HCT116 (cell line): ENCODE results near the gene TGM6. TPM values are rescaled to one million over a fixed set of nuclear protein-coding genes. Genes with fewer than 3 reads are reported as not detected.

Experiments used
- ATAC-seq: fragments of 200-7000 bp; cut with Tn5 transposase; 2 replicates; pipeline ENCODE4 v1.9.1; 2020; ENCODE audit warnings: mild to moderate bottlenecking, moderate library complexity
- BruUV-seq: library from RNA; stranded (reverse); fragments of 400-500 nt; replicated peaks from 2 replicates; lab custom pipeline; 2021; lab: Mats Ljungman, UMichigan
- CTCF ChIA-PET: fragments of 300-600 bp; sonication (Branson Sonifier 250); formaldehyde crosslinking; loops from one replicate; lab custom pipeline; 2021; ENCODE audit warnings: antibody characterized with exemption; lab: Charles Lee
- POLR2A ChIA-PET: fragments of 300-600, 350-600 bp; sonication (Branson Sonifier 250); formaldehyde crosslinking; loops from one replicate; lab custom pipeline; 2021; ENCODE audit warnings: antibody characterized with exemption; lab: Charles Lee
- RAD21 ChIA-PET, 2 experiments: fragments of 300-600 bp; sonication (Branson Sonifier 250); formaldehyde crosslinking; loops; one replicate each; lab custom pipeline; 2023; ENCODE audit warnings: low total read pairs in 2 of 2; ENCODE audit not compliant: uncharacterized antibody in 2 of 2, unreplicated experiment in 2 of 2, low non-redundant PET in 1 of 2; lab: Charles Lee
- DNase-seq: peaks from one replicate; pipeline ENCODE4 v3.0.0-alpha.2; 2010; ENCODE audit warnings: low read depth, low spot score
- H2AFZ ChIP-seq: fragments of 200-600 bp; shearing (Covaris generic), sonication (generic); 2 replicates; pipeline ENCODE4 v1.6.1; 2017; ENCODE audit warnings: low read depth, mixed run types, mixed read lengths, antibody characterized with exemption, low read length; ENCODE audit not compliant: poor library complexity, severe bottlenecking
- H3K27ac ChIP-seq: 2 replicates; pipeline ENCODE4 v1.5.1; 2012; ENCODE audit warnings: low read depth, low read length
- H3K27me3 ChIP-seq: fragments of 200-600 bp; sonication (generic); 2 replicates; pipeline ENCODE4 v1.6.1; 2016; ENCODE audit warnings: mixed run types, low read length, mixed read lengths; ENCODE audit not compliant: insufficient read depth
- H3K36me3 ChIP-seq, 2 experiments: fragments of 200-500 bp in 1 of 2; fragments of 200-600 bp in 1 of 2; sonication (Bioruptor generic) in 1 of 2; sonication (generic) in 1 of 2; 2 replicates each; pipeline versions ENCODE4 v1.5.1 to v1.6.1; 2014 to 2016; ENCODE audit warnings: low read length in 2 of 2, inconsistent platforms in 1 of 2, mixed read lengths in 1 of 2, mixed run types in 1 of 2; ENCODE audit not compliant: insufficient read depth in 2 of 2, control insufficient read depth in 1 of 2
- H3K4me1 ChIP-seq, 2 experiments: fragments of 200-600 bp in 1 of 2; sonication (generic) in 1 of 2; 2 replicates each; pipeline versions ENCODE4 v1.5.1 to v1.6.1; 2012 to 2017; ENCODE audit warnings: low read length in 2 of 2, inconsistent platforms in 1 of 2, mild to moderate bottlenecking in 1 of 2, mixed read lengths in 1 of 2, mixed run types in 1 of 2, moderate library complexity in 1 of 2; ENCODE audit not compliant: insufficient read depth in 2 of 2, control insufficient read depth in 1 of 2
- H3K4me2 ChIP-seq: fragments of 200-600 bp; sonication (generic); 2 replicates; pipeline ENCODE4 v1.6.1; 2017; ENCODE audit warnings: mixed run types, low read length, mixed read lengths
- H3K4me3 ChIP-seq, 2 experiments: fragments of 200-600 bp in 1 of 2; sonication (generic) in 1 of 2; replicated peaks in 1 of 2; 2 replicates each; pipeline ENCODE4 v1.5.1; 2011 to 2016; ENCODE audit warnings: low read length in 2 of 2, control low read depth in 1 of 2, low read depth in 1 of 2, mild to moderate bottlenecking in 1 of 2, mixed read lengths in 1 of 2, mixed run types in 1 of 2
- H3K79me2 ChIP-seq: fragments of 200-600 bp; sonication (generic); 2 replicates; pipeline ENCODE4 v1.6.1; 2017; ENCODE audit warnings: mild to moderate bottlenecking, mixed run types, low read length, moderate library complexity, mixed read lengths; ENCODE audit not compliant: insufficient read depth
- H3K9ac ChIP-seq: fragments of 200-600 bp; sonication (generic); 2 replicates; pipeline ENCODE4 v1.6.1; 2016; ENCODE audit warnings: low read length, mixed read lengths
- H3K9me2 ChIP-seq: fragments of 200-600 bp; sonication (generic), shearing (Covaris generic); 2 replicates; pipeline ENCODE4 v1.6.1; 2017; ENCODE audit warnings: mixed run types, mild to moderate bottlenecking, moderate library complexity; ENCODE audit not compliant: insufficient read depth
- H3K9me3 ChIP-seq, 2 experiments: fragments of 200-500 bp in 1 of 2; fragments of 200-600 bp in 1 of 2; sonication (Bioruptor generic) in 1 of 2; sonication (generic) in 1 of 2; 2 replicates each; pipeline ENCODE4 v1.6.1; 2014 to 2017; ENCODE audit warnings: low read length in 2 of 2, mixed read lengths in 2 of 2, inconsistent platforms in 1 of 2, low read depth in 1 of 2, mild to moderate bottlenecking in 1 of 2, mixed run types in 1 of 2, moderate library complexity in 1 of 2; ENCODE audit not compliant: control insufficient read depth in 1 of 2, insufficient read depth in 1 of 2
- H4K20me1 ChIP-seq: fragments of 200-600 bp; sonication (generic), shearing (Covaris generic); 2 replicates; pipeline ENCODE4 v1.6.1; 2017; ENCODE audit warnings: mixed run types, mild to moderate bottlenecking, moderate library complexity; ENCODE audit not compliant: insufficient read depth
- CTCF ChIP-seq, 3 experiments: fragments of 200-600 bp in 1 of 3; sonication (generic) in 1 of 3; IDR thresholded peaks in 2 of 3; conservative IDR thresholded peaks in 1 of 3; 2 replicates each; pipeline ENCODE4 v1.5.1; 2012 to 2017; ENCODE audit warnings: low read depth in 2 of 3, low read length in 2 of 3, antibody characterized with exemption in 1 of 3, borderline replicate concordance in 1 of 3, control low read depth in 1 of 3, mild to moderate bottlenecking in 1 of 3, mixed read lengths in 1 of 3, mixed run types in 1 of 3, moderate library complexity in 1 of 3; ENCODE audit not compliant: insufficient read depth in 1 of 3
- ELF1 ChIP-seq: IDR thresholded peaks from 2 replicates; pipeline ENCODE4 v1.6.1; 2012; ENCODE audit warnings: low read depth, borderline replicate concordance
- EZH2phosphoT487 ChIP-seq: fragments of 200-600 bp; IDR thresholded peaks from 2 replicates; pipeline ENCODE4 v1.6.1; 2018; ENCODE audit warnings: antibody characterized with exemption, borderline replicate concordance
- FOSL1 ChIP-seq: IDR thresholded peaks from 2 replicates; pipeline ENCODE4 v1.6.1; 2012; ENCODE audit warnings: low read depth
- POLR2A ChIP-seq: IDR thresholded peaks from 2 replicates; pipeline ENCODE4 v1.7.0; 2011; ENCODE audit warnings: borderline replicate concordance; ENCODE audit not compliant: insufficient read depth, insufficient read length; ENCODE audit errors: extremely low read depth
- REST ChIP-seq: IDR thresholded peaks from 2 replicates; pipeline ENCODE4 v1.6.1; 2012; ENCODE audit warnings: low read depth
- YY1 ChIP-seq: IDR thresholded peaks from 2 replicates; pipeline ENCODE4 v1.6.1; 2011; ENCODE audit warnings: low read length, low read depth, moderate library complexity, mild to moderate bottlenecking; ENCODE audit not compliant: insufficient replicate concordance; ENCODE audit errors: extremely low read depth
- intact Hi-C: fragments of 100-400 bp; cut with micrococcal nuclease; formaldehyde crosslinking; loops from 2 replicates; pipeline ENCODE4 v1.10.0; 2022
- total RNA-seq: library from RNA; stranded (reverse); gene quantifications from one replicate; pipeline ENCODE4 v1.2.1, GENCODE V29; 2021; ENCODE audit not compliant: unreplicated experiment

The TGM6 gene
- total RNA-seq, 1 experiment from 2014 or later: not detected

GRCh38 chr20:2387580-2387979 lies 6.9 kb downstream of the TGM6 start:
- peaks cover 0 to 8% of the 10 kb centered on the region in 2 experiments; a peak in 2 of 4 replicates for H3K4me1 ChIP-seq
- POLR2A ChIA-PET: interaction anchor here (1.2 kb wide), 1 partner anchor 180 kb away, joined by 4 read pairs; no protein-coding TSS in a partner anchor
- H3K27ac ChIP-seq: no peak overlapping the region
- H3K79me2 ChIP-seq: no peaks in the 10 kb centered on the region
- BruUV-seq: no TSS peak
- H4K20me1 ChIP-seq: no peaks in the 10 kb centered on the region
- peak overlapping the region; percentile 54; the same call in 1 of the 2 replicates for H3K4me2 ChIP-seq
- H3K27me3 ChIP-seq: no peaks in the 10 kb centered on the region
- TF ChIP-seq CTCF (IDR thresholded peaks at IDR 0.05 in 2 of 3, conservative IDR thresholded peaks at IDR 0.05 in 1 of 3; ENCODE audit: borderline replicate concordance in 1 of 3, insufficient read depth in 1 of 3, low read depth in 2 of 3, low read length in 2 of 3): 0 out of 6 replicates have a peak, but pooled peaks of 1 of the 3 experiments have one; percentile 1
- no peak for TF ChIP-seq YY1
- TF ChIP-seq, all 23 proteins: peak for 1
- RAD21 ChIA-PET: interaction anchor here (0.5 to 0.9 kb wide), 2 partner anchors 19 to 64 kb away, joined by 3 to 5 read pairs; no protein-coding TSS in a partner anchor
- Histone ChIP-seq H3K4me3 (no peak overlapping the region), H2AFZ (no peak overlapping the region), H3K9ac (no peak overlapping the region), H3K36me3 (no peaks in the 10 kb centered on the region), H3K9me2 (no peaks in the 10 kb centered on the region), H3K9me3 (no peaks in the 10 kb centered on the region; a peak in 1 of 4 replicates)
- DNase-seq: no peak
- intact Hi-C loops: no loop called here
- CTCF ChIA-PET: interaction anchor here (1.0 to 2.6 kb wide), 13 partner anchors 8 to 287 kb away, joined by 3 to 20 read pairs (median 3); no protein-coding TSS in a partner anchor
- ATAC-seq: 0 out of 2 replicates have a peak, but pooled peaks have one; percentile 37

GRCh38 chr20:2390951-2391675 lies 10.4 kb downstream of the TGM6 start:
- POLR2A ChIA-PET: no interaction called here
- no TSS peak for BruUV-seq
- H4K20me1 ChIP-seq: no peaks in the 10 kb centered on the region
- TF ChIP-seq POLR2A (no peak), EZH2phosphoT487 (no peak), CTCF (IDR thresholded peaks at IDR 0.05 in 2 of 3, conservative IDR thresholded peaks at IDR 0.05 in 1 of 3; ENCODE audit: borderline replicate concordance in 1 of 3, insufficient read depth in 1 of 3, low read depth in 2 of 3, low read length in 2 of 3) (no peak), ELF1 (no peak), REST (no peak), FOSL1 (no peak)

More at GRCh38 chr20:2390951-2391675, 10.4 kb downstream of the TGM6 start:
- Histone ChIP-seq H3K27me3 (no peaks in the 10 kb centered on the region), H3K27ac (no peak overlapping the region), H3K4me2 (no peak overlapping the region), H3K36me3 (no peaks in the 10 kb centered on the region), H3K4me3 (no peak overlapping the region), H3K79me2 (no peaks in the 10 kb centered on the region), H3K9me3 (no peaks in the 10 kb centered on the region; a peak in 1 of 4 replicates), H3K9ac (no peak overlapping the region), H3K9me2 (no peaks in the 10 kb centered on the region), H2AFZ (no peak overlapping the region), H3K4me1 (peaks cover 0 to 8% of the 10 kb centered on the region in 2 experiments; a peak in 2 of 4 replicates)
- ATAC-seq (no peak), DNase-seq (no peak)
- ChIA-PET RAD21 (no interaction called here), CTCF (interaction anchor here (1.0 kb wide), 1 partner anchor 12 kb away, joined by 4 read pairs; no protein-coding TSS in a partner anchor)
- intact Hi-C loops: no loop called here
